Stimulated activated naive CD4-positive, alpha-beta T cell (primary cell): ENCODE results near the gene NVL.
"Not testable (repeated sequence)": the region's sequence is repeated elsewhere in the genome, so short reads cannot be mapped to it uniquely, and the experiment has no call there.

Experiments
- DNase-seq, 6 experiments: peaks; one replicate each; lab custom pipeline; 2025; lab: John Stamatoyannopoulos, UW

Gene NVL

GRCh38 chr1:224235813-224236493, 94.0 kb downstream of the NVL start:
- DNase-seq, result no peak

GRCh38 chr1:224234017-224234416, 96.0 kb downstream of the NVL start:
- no peak for DNase-seq

GRCh38 chr1:224226849-224227502, 103.0 kb downstream of the NVL start:
- no peak for DNase-seq

DNA sequence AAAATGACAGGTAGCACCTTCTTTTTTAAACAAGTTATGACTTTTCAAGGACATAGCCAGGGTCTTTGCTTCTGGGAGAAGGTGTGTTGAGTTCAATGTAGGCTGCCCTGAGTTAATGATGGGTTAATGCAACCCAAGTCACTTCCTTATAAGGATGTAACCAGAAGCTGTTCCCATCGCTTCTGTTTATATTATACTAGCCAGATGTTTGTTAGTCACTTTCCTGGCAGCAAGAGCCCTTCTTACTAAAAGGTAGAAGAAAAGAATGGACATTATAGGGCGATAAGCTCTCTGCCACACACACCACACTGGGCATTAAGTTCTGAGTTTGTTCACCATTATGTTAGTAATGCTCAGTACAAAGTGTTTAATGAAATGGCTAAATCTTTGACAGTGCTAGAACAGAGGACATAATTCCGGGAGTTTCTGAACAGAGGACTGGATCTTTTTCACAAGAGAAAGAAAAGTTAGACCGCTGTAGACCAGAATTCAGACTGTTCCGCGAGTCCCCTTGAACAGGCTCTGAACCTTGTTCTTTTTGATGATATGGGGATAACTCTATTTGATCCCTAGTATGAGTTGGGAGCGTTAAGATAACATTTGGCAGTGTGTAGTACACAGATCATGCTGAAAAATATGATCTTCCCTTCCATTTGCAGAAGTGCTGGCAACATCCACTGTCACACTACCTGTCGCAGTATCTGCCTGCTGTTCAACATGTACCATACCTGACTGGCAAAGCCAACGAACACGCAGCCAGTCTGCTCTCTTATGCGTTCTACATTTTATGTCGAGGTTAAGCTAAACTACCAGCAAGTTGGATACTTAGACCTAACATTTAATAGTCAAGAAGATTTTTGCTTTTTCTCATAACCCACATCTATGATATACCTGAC, 105.9 kb downstream of the NVL start:
- DNase-seq, result no peak

DNA sequence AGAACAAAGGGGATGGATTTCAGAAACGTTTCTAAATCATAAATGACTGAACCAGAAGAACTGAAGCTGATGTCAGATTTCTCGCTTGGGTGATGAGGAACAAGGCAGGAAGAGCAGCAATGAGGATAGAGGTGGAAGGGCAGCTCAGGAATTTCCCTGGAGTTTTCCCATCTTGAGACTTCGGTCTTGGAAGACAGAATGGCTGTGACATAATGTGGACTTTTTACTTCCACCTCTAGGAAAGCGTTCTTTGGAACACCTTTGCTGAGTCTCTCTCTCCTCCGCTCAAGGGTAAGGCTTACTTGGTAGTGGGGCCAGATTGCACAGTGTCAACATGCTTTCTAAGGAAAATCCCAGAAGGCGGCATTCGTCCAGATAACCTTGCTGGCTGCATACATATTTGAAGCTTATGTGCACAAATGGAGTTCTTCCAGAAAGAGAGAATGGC, 110.3 kb downstream of the NVL start:
- DNase-seq, result no peak

- no peak for DNase-seq
Measured at GRCh38 chr1:224219011-224219611, 110.9 kb downstream of the NVL start.

- no peak for DNase-seq
Measured at GRCh38 chr1:224217655-224218623, 112.0 kb downstream of the NVL start.

GRCh38 chr1:224216382-224216781, 113.6 kb downstream of the NVL start:
- DNase-seq, result no peak

GRCh38 chr1:224213438-224214119, 116.4 kb downstream of the NVL start:
- DNase-seq, result no peak

DNA sequence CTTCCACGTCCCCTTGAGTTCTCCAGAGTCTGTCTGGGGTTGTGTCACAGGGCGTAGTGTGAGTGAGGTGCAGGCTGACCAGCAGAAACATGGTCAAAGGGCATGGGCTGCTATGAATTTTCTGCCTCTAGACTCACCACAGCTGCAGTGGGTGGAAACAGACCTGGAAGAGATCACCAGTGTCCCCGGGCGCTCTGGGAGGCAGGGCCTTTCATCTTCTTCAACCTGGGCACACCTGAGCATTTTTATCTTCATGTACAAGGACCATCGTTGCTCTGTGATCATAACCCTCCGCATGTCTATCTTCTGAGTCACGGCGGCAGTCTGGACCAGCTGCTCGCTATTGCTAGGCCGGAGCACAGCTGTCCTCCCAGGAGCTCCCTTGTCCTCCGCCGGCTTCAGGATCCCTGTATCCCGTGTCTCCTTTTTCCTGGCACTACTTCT, 117.3 kb downstream of the NVL start:
- no peak for DNase-seq

- DNase-seq, result no peak
Measured at GRCh38 chr1:224211206-224211962, 118.6 kb downstream of the NVL start.

GRCh38 chr1:224205931-224206538, 123.9 kb downstream of the NVL start:
- DNase-seq, result not testable (repeated sequence)

DNA sequence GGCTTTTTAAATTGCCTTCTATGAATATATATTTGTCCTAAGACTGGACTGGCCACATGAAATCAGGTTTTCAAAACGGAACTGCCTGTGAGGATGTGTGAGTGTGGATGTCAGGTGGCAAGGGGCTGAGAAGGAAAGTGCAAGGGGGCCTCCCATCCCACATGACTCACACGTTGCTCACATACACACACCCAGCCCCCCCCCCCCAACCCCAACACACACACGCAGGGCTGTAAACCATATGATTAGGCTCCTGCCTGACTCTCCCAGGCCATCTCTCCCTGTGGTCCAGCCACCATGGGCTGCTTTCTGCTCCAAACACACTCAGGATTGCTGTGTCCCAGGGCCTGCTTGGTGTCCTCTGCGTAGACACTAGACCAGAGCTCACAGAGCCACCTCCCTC, 124.5 kb downstream of the NVL start:
- DNase-seq, result no peak

DNA sequence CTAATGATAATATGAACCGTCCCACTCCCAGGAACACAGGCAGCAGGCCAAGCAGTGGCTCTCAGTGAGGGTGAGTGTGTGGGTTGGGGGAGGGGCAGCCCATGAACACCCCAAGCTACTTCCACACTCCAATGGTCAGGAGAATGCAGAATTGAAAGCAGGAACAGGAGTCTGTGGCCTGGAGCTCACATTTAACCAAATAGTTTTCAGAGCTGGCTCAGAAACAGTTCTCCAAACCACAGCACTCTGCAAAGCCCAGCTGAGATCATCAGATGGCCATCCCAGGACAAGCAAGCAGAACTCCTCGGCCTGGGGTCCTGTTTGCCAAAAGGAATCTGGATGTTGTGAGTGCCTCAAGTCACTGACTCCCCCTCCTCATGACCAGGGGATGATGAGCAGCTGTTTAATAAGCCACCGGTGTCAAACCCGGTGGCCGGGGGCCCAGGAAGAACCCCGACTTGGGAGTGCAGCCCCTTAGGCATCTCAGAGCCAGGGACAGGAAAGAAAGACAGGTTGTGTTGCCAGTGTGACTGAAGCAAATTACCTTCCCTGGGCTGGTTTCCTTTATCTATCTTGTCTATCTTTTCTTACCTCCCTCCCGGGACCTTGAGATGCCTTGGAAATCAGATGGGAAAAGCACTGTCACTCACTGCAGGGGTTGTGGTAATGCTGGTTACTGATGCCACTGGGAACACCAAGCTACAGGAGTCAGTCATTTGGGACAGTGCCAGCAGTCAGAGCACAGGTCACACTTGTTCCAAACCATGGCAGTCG, 126.5 kb downstream of the NVL start:
- DNase-seq, result no peak

DNA sequence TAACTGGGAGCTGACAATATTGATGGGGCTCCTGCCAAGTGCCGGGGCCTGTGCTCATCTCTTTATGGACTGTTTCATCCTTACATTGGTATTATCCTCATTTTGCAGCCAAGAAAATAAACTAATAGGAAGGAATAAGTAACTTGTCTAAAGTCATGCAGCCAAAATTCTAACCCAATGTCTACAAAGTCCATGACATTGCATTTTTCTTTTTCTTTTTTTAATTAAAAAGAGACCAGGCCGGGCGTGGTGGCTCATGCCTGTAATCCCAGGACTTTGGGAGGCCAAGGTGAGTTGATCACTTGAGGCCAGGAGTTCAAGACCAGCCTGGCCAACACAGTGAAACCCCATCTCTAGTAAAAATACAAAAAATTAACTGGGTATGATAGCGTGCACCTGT, 128.1 kb downstream of the NVL start:
- no peak for DNase-seq

DNA sequence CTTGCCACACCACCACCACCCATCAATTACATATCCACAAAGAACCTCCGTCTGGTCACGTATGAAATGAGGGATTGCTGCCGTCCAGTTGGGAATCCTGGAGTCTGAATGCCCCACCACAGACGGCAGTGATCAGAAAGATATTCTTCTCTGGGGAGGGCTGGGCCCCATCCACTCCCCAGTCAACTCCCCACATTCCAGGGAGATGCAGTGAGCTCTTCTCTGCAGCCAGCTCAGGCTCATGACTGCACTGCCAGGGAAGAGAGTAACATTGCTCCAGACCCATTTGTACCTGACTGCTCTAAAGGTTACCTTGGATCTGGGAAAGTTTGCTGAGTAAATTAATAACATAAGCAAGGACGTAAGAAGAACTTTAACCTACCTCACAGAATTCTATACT, 128.6 kb downstream of the NVL start:
- no peak for DNase-seq

- no peak for DNase-seq
Measured at GRCh38 chr1:224199679-224200078, 130.3 kb downstream of the NVL start.

DNA sequence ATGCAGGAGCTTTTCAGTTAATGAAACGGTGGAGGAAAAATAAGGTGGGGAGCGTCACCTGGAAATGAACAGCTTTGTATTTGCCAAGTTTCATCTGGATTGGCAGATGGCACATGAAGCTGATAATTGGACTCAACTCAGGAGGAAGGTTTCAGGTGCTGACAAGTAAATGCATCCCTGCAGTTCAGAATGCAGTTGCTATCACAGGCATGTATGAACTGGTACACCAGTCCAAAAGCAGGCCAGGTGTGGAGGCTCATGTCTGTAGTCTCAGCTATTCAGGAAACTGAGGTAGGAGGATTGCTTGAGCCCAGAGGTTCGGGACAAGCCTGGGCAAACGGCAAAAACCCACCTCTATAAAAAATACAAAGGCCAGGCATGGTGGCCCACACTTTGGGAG, 131.4 kb downstream of the NVL start:
- no peak for DNase-seq
